Measurements from ENCODE around the gene DCTN4.

DCTN4 gene

DNA sequence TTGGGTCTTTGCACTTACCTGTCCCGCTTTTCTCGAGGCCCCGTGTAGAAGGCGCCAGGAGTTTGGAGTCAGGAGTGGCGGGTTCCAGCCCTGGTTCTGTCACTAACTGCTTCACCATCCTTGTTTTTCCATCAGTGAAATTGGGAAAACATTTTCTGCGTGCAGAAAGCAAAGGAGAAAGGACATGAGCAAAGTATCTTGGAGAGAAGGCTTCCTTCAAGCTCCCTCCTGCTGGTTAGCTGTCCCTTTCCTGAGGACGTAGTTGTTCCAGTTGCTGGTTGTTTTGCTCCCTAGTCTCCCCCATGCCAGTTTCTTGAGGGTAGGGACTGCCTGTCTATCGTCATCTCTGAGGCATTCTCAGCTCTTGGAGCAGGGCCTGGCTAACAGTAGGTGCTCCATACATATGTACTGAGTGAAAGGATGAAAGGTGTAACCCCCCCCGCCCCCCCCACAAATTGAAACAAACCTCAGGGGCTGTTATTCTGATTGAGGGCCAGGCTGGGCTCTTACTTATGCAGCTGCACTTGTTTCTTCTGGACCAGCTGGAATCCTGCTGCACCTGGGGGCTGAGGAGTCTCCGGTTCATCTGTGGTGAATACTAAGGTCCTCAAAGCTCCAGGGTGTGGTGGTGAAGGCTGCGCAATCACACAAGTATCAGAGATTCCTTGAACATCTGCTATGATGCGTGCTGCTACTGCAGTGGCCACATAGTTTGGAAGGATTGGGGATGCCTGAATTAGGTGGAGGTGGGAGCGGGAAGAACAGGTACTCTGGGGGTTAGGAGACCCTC is 20.8 kb upstream of the DCTN4 start:
- H3K27ac ChIP-seq (ENCODE audit: insufficient read depth, low read length, poor library complexity, severe bottlenecking), result peak overlapping the region; percentile 75
- no peaks in the 10 kb centered on the region for H3K36me3 ChIP-seq (ENCODE audit: control insufficient read depth, insufficient read depth, low read length)
- no peaks in the 10 kb centered on the region for H3K27me3 ChIP-seq (replicated peaks; ENCODE audit: control insufficient read depth, insufficient read depth, low read length, poor library complexity, severe bottlenecking)
- H3K9me3 ChIP-seq (ENCODE audit: control insufficient read depth, low read length), result no peaks in the 10 kb centered on the region
- peak overlapping the region; percentile 86 for H3K4me3 ChIP-seq (ENCODE audit: insufficient read depth, low read depth, low read length, poor library complexity, severe bottlenecking)
- peaks cover 25% of the 10 kb centered on the region for H3K4me1 ChIP-seq (ENCODE audit: control insufficient read depth, insufficient read depth, low read length, poor library complexity, severe bottlenecking)
- DNase-seq, result no peak

DNA sequence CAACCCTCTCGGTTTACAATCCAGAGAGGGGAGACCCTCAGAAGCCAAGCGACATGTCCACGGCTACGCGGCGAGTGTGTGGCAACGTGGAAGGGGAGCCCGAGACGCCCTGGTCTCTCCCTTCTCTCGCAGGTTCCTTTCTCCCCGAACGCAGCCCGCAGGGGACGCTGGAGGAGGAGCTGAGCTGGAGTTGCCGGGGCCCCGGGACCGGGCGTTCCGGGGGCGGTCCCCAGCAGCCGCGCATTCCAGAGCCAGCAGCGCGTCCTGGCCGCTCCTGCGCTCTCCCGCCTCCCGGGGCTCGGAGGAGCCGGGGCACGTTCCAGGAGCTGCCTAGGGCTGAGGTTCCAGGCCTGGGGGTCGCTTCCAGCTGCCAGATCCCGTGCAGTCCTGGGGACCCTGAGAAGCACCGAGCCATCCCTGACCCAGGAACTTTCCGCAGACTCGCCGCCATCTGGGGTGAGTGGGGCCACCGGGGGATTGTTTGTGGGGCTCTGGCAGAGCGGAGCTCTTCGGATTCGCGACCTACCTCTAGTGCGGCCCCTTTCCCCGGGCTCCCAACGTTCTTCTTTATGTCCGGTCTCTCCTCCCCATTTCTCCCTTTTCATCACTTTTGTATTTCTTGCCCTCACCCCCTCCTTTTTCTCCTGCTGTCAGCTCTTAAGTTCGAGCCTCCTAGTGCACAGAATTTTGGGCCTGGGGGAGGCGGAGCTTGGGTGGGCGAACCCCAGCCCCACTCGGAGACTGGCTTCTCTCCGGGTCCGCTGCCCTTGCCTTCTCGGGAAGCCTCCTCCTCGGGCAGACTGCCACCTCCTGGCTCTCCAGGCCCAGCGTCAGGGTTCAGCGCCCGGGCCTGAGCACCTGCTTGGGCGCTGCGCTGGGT is 19.9 kb upstream of the DCTN4 start, which contains the start of gene SMIM3:
Gene SMIM3 (plus strand): TSS at position 241 of the 880 bp plus-strand sequence. CDS start 16,684 bp downstream, outside the sequence.
- peaks cover 24% of the 10 kb centered on the region for H3K4me1 ChIP-seq (ENCODE audit: control insufficient read depth, insufficient read depth, low read length, poor library complexity, severe bottlenecking)
- DNase-seq, result peak; percentile 38 to 48 (median 45)
- H3K36me3 ChIP-seq (ENCODE audit: control insufficient read depth, insufficient read depth, low read length), result no peaks in the 10 kb centered on the region
- H3K4me3 ChIP-seq (ENCODE audit: insufficient read depth, low read depth, low read length, poor library complexity, severe bottlenecking), result peak within 1 kb of the TSS; percentile 86
- H3K9me3 ChIP-seq (ENCODE audit: control insufficient read depth, low read length), result no peaks in the 10 kb centered on the region
- no peaks in the 10 kb centered on the region for H3K27me3 ChIP-seq (replicated peaks; ENCODE audit: control insufficient read depth, insufficient read depth, low read length, poor library complexity, severe bottlenecking)
- H3K27ac ChIP-seq (ENCODE audit: insufficient read depth, low read length, poor library complexity, severe bottlenecking), result peak within 1 kb of the TSS; percentile 75

DNA sequence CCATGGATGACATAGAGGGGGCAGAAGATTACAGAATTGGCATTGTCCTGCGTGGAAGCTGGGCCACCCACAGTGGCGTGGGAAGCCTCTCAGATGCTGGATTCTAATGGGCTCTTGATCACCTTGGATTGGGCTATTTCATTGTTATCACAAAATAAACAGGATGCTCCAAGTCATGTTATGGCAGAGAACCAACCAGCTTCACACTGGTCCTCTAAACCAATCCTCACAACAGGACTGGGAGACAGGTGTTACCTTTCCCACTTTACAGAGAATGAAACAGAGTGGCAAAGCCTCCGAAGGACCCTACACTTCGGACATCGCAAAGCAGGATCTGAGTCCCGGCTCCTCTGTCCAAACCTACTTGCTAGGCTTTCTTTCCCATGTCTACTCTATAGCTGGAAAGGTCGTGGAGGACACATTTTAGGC is 19.3 kb upstream of the DCTN4 start:
- DNase-seq, result no peak
- H3K27me3 ChIP-seq (replicated peaks; ENCODE audit: control insufficient read depth, insufficient read depth, low read length, poor library complexity, severe bottlenecking), result no peaks in the 10 kb centered on the region
- H3K9me3 ChIP-seq (ENCODE audit: control insufficient read depth, low read length), result no peaks in the 10 kb centered on the region
- peak overlapping the region; percentile 86 for H3K4me3 ChIP-seq (ENCODE audit: insufficient read depth, low read depth, low read length, poor library complexity, severe bottlenecking)
- H3K27ac ChIP-seq (ENCODE audit: insufficient read depth, low read length, poor library complexity, severe bottlenecking), result peak overlapping the region; percentile 75
- peaks cover 20% of the 10 kb centered on the region for H3K4me1 ChIP-seq (ENCODE audit: control insufficient read depth, insufficient read depth, low read length, poor library complexity, severe bottlenecking)
- H3K36me3 ChIP-seq (ENCODE audit: control insufficient read depth, insufficient read depth, low read length), result no peaks in the 10 kb centered on the region

DNA sequence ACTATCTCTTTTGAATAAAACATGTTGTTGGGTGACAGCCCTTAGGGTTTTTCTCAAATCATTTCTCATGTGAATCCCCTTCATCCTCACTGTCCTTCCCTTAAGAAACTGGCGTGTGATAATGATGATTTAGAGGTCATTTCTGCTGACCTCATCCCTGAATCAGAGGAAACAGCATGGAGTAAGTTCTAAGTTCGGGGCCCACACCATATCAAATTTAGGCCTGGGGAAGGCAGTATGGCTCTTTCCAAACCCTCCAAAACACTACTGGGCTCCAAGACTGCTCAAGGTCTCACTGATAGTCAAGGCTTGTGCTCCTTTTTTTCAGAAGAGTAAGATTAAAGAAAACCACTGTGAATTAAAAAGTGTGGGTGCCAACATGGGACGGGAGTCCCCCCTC is 18.9 kb upstream of the DCTN4 start:
- H3K27ac ChIP-seq (ENCODE audit: insufficient read depth, low read length, poor library complexity, severe bottlenecking), result peak overlapping the region; percentile 75
- H3K4me3 ChIP-seq (ENCODE audit: insufficient read depth, low read depth, low read length, poor library complexity, severe bottlenecking), result no peak overlapping the region
- no peaks in the 10 kb centered on the region for H3K36me3 ChIP-seq (ENCODE audit: control insufficient read depth, insufficient read depth, low read length)
- H3K9me3 ChIP-seq (ENCODE audit: control insufficient read depth, low read length), result no peaks in the 10 kb centered on the region
- H3K4me1 ChIP-seq (ENCODE audit: control insufficient read depth, insufficient read depth, low read length, poor library complexity, severe bottlenecking), result peaks cover 16% of the 10 kb centered on the region
- H3K27me3 ChIP-seq (replicated peaks; ENCODE audit: control insufficient read depth, insufficient read depth, low read length, poor library complexity, severe bottlenecking), result no peaks in the 10 kb centered on the region
- DNase-seq, result no peak

DNA sequence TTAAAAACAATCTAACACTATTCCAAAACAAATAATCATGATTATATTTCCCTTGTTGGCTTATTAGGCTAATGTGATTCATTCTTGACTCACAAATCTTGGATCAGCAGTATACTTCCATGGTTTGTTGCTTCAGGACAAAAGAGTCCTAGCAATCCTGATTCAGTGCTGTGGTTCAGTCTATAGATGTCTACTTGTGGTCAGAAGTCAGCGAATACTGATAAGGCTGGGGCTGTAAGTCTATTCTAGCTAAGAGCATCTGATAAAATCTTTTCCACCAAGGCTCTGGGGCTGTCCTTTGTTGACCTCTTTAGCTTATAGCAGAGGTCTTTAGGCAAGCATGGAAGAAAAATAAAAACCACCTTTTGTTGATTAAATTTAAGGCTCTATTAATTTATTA is 15.3 kb upstream of the DCTN4 start:
- Histone ChIP-seq H3K27ac (ENCODE audit: insufficient read depth, low read length, poor library complexity, severe bottlenecking) (no peak overlapping the region), H3K27me3 (replicated peaks; ENCODE audit: control insufficient read depth, insufficient read depth, low read length, poor library complexity, severe bottlenecking) (no peaks in the 10 kb centered on the region)

DNA sequence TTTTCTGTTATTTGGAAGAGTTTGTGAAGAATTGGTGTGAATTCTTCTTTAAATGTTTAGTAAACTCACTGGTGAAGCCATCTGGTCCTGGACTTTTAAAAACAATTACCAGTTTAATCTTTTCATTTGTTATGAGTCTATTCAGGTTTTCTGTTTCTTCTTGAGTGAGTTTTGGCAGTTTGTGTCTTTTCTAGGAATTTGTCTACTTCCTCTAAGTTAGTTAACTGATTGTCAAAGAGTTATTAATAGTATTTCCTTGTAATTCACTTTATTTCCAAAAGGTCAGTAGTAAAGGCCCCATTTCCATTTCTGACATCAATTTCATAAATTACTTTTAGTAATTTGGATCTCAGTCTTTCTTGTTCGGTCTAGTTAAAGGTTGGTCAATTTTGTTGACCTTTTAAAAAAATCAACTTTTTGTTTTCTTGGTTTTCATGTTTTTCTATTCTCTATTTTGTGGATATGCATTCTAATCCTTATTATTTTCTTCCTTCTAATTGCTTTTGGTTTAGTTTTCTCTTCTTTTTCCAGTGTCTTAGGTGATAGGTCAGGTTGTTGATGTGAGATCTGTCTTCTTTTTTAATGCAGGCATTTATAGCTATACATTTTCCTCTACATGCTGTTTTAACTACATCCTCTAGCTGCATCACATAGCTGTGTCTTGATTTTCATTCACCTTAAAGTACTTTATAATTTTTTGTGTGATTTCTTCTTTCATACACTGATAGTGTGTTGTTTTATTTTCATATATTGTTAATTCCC is 12.4 kb upstream of the DCTN4 start:
- Histone ChIP-seq H3K27ac (ENCODE audit: insufficient read depth, low read length, poor library complexity, severe bottlenecking) (no peak overlapping the region), H3K4me1 (ENCODE audit: control insufficient read depth, insufficient read depth, low read length, poor library complexity, severe bottlenecking) (no peaks in the 10 kb centered on the region), H3K4me3 (ENCODE audit: insufficient read depth, low read depth, low read length, poor library complexity, severe bottlenecking) (no peak overlapping the region), H3K27me3 (replicated peaks; ENCODE audit: control insufficient read depth, insufficient read depth, low read length, poor library complexity, severe bottlenecking) (no peaks in the 10 kb centered on the region), H3K36me3 (ENCODE audit: control insufficient read depth, insufficient read depth, low read length) (no peaks in the 10 kb centered on the region), H3K9me3 (ENCODE audit: control insufficient read depth, low read length) (no peaks in the 10 kb centered on the region)
- no peak for DNase-seq

More for the DNA sequence above, 15.3 kb upstream of the DCTN4 start:
- Histone ChIP-seq H3K36me3 (ENCODE audit: control insufficient read depth, insufficient read depth, low read length) (no peaks in the 10 kb centered on the region), H3K4me3 (ENCODE audit: insufficient read depth, low read depth, low read length, poor library complexity, severe bottlenecking) (no peak overlapping the region), H3K4me1 (ENCODE audit: control insufficient read depth, insufficient read depth, low read length, poor library complexity, severe bottlenecking) (peaks cover 7% of the 10 kb centered on the region), H3K9me3 (ENCODE audit: control insufficient read depth, low read length) (no peaks in the 10 kb centered on the region)
- no peak for DNase-seq

DNA sequence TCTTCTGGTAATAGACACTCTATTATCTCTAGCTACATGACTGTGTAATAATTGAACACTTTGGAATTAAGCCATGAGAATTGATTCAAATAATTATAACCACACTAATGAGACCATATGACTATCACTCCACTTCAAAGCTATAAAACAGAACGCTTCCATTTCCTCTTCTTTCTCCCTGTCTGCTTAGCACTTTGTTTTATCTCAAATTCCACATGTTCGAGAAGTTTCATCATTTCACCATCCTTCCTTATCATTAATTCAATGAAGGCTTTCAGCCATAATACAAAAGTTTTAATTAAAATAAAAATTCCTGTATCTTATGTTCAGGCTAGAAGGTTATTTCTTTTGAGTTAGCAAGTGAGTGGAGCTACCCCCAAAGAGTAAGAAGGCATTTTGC is 7.4 kb upstream of the DCTN4 start:
- Histone ChIP-seq H3K27me3 (replicated peaks; ENCODE audit: control insufficient read depth, insufficient read depth, low read length, poor library complexity, severe bottlenecking) (no peaks in the 10 kb centered on the region), H3K27ac (ENCODE audit: insufficient read depth, low read length, poor library complexity, severe bottlenecking) (no peak overlapping the region), H3K36me3 (ENCODE audit: control insufficient read depth, insufficient read depth, low read length) (no peaks in the 10 kb centered on the region), H3K9me3 (ENCODE audit: control insufficient read depth, low read length) (no peaks in the 10 kb centered on the region), H3K4me1 (ENCODE audit: control insufficient read depth, insufficient read depth, low read length, poor library complexity, severe bottlenecking) (no peaks in the 10 kb centered on the region), H3K4me3 (ENCODE audit: insufficient read depth, low read depth, low read length, poor library complexity, severe bottlenecking) (no peak overlapping the region)
- DNase-seq, result no peak

DNA sequence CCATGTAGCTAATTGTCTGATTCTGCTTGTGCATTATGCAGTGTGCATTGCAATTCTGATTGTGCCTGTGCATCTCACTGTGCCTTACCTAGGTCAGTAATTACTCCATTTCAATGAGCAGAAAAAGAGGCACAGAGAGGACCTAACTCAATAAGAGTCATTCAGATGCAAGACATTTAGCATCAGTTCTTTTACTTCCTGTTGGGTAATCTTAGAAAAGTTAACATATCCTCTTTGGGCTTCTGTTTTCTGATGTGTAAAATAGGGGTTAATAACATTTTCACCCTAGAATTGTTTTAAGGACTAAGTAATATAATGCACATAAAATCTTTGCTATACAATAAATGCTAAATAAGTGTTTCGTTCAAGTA is 7.0 kb upstream of the DCTN4 start:
- Histone ChIP-seq H3K4me3 (ENCODE audit: insufficient read depth, low read depth, low read length, poor library complexity, severe bottlenecking) (no peak overlapping the region), H3K4me1 (ENCODE audit: control insufficient read depth, insufficient read depth, low read length, poor library complexity, severe bottlenecking) (no peaks in the 10 kb centered on the region), H3K9me3 (ENCODE audit: control insufficient read depth, low read length) (no peaks in the 10 kb centered on the region), H3K27me3 (replicated peaks; ENCODE audit: control insufficient read depth, insufficient read depth, low read length, poor library complexity, severe bottlenecking) (no peaks in the 10 kb centered on the region), H3K27ac (ENCODE audit: insufficient read depth, low read length, poor library complexity, severe bottlenecking) (no peak overlapping the region), H3K36me3 (ENCODE audit: control insufficient read depth, insufficient read depth, low read length) (no peaks in the 10 kb centered on the region)
- DNase-seq, result no peak

DNA sequence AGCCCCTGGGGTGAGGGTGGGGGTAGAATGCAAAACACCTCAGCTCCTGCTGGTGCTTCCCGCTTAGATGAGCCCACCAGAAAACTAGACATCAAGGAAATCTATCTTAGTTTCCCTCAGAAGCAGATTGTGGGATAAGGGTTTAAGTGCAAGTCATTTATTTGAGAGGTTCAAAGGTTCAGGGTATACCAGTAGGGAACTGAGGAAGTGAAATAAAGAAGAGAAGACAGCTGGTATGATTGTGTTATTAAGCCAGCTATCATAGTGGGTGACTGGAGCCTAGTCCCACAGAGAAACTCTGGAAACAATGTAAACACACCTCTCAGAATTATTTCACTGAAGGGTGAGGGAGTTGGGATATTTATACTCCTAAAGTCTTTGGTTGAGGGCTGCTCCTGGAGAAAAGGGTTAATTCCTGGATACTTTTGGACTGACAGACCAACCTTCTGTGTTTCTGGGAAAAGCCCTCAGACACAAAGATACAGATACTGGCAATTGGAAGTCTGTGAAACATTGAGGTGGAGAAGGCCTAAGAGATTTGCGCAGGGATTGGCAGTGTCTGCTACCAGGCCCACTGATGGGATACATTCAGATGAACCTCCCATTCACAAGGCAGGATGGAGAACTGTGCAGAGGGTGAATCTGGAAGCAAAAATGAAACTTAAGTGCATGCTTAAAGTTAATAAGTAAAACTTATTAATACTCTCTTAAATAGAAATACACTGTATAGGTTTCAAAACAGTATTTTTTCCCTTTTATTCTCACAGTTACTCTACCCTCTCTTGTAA is 6.4 kb upstream of the DCTN4 start:
- Histone ChIP-seq H3K27me3 (replicated peaks; ENCODE audit: control insufficient read depth, insufficient read depth, low read length, poor library complexity, severe bottlenecking) (no peaks in the 10 kb centered on the region), H3K4me3 (ENCODE audit: insufficient read depth, low read depth, low read length, poor library complexity, severe bottlenecking) (no peak overlapping the region), H3K27ac (ENCODE audit: insufficient read depth, low read length, poor library complexity, severe bottlenecking) (no peak overlapping the region), H3K4me1 (ENCODE audit: control insufficient read depth, insufficient read depth, low read length, poor library complexity, severe bottlenecking) (no peaks in the 10 kb centered on the region), H3K36me3 (ENCODE audit: control insufficient read depth, insufficient read depth, low read length) (no peaks in the 10 kb centered on the region), H3K9me3 (ENCODE audit: control insufficient read depth, low read length) (no peaks in the 10 kb centered on the region)
- DNase-seq, result no peak
